GM19452 (cell line): ENCODE data around the gene GABBR2.
"Not testable (repeated sequence)": the region's sequence is repeated elsewhere in the genome, so short reads cannot be mapped to it uniquely, and the experiment has no call there.

ENCODE experiments used
- ATAC-seq: cut with Tn5 transposase; IDR thresholded peaks from one replicate; pipeline ENCODE4 v1.9.1; 2021; ENCODE audit not compliant: unreplicated experiment

Gene GABBR2

GRCh38 chr9:98269652-98270051 is 439.1 kb downstream of the GABBR2 start:
- ATAC-seq: not testable (repeated sequence)

- not testable (repeated sequence) for ATAC-seq
Measured at GRCh38 chr9:98267556-98267955, 441.2 kb downstream of the GABBR2 start.

GRCh38 chr9:98264516-98264915 is 444.2 kb downstream of the GABBR2 start:
- ATAC-seq: no peak

- peak; percentile 78 for ATAC-seq
Measured at GRCh38 chr9:98263482-98264357, 445.0 kb downstream of the GABBR2 start.

- no peak for ATAC-seq
Measured at GRCh38 chr9:98263080-98263479, 445.7 kb downstream of the GABBR2 start.

- ATAC-seq: no peak
Measured at GRCh38 chr9:98262056-98262455, 446.7 kb downstream of the GABBR2 start.

GRCh38 chr9:98260635-98261034 is 448.1 kb downstream of the GABBR2 start:
- ATAC-seq: no peak

- ATAC-seq: no peak
Measured at GRCh38 chr9:98259791-98260190, 448.9 kb downstream of the GABBR2 start.

GRCh38 chr9:98256756-98257155 is 452.0 kb downstream of the GABBR2 start:
- ATAC-seq: no peak

- ATAC-seq: peak; percentile 90
Measured at GRCh38 chr9:98255578-98256296, 453.0 kb downstream of the GABBR2 start, which contains the start of gene TBC1D2. TBC1D2 (minus strand) TSS chr9:98255649; CDS start chr9:98255541, 108 bp downstream.

- peak; percentile 34 for ATAC-seq
Measured at GRCh38 chr9:98255061-98255577, 453.6 kb downstream of the GABBR2 start.

- no peak for ATAC-seq
Measured at GRCh38 chr9:98254228-98255060, 454.3 kb downstream of the GABBR2 start.

GRCh38 chr9:98253565-98253964 is 455.2 kb downstream of the GABBR2 start:
- no peak for ATAC-seq

- no peak for ATAC-seq
Measured at GRCh38 chr9:98251551-98251950, 457.2 kb downstream of the GABBR2 start.

- ATAC-seq: no peak
Measured at GRCh38 chr9:98249771-98250170, 459.0 kb downstream of the GABBR2 start.

- ATAC-seq: no peak
Measured at GRCh38 chr9:98248737-98249474, 459.8 kb downstream of the GABBR2 start.

- no peak for ATAC-seq
Measured at GRCh38 chr9:98247831-98248657, 460.7 kb downstream of the GABBR2 start.

- no peak for ATAC-seq
Measured at GRCh38 chr9:98242426-98242825, 466.3 kb downstream of the GABBR2 start.
